K562 (cell line): Measurements from ENCODE around the gene HMGB2. TPM values are rescaled to one million over a fixed set of nuclear protein-coding genes. Genes with fewer than 3 reads are reported as not detected.
A peak's percentile ranks its signal among the peaks of the same experiment; 100 is the strongest.

Source experiments
- CEBPB ChIP-seq: fragments of 450-650 bp; IDR thresholded peaks from 2 replicates; pipeline ENCODE4 v1.6.1; 2016; ENCODE audit warnings: missing genetic modification characterization, missing compliant biosample characterization
- MYC ChIP-seq, 2 experiments: fragments of 250-450 bp in 1 of 2; sonication (Bioruptor Pico) in 1 of 2; IDR thresholded peaks; 2 replicates each; pipeline versions ENCODE4 v1.5.1 to v1.6.1; 2012 to 2021; ENCODE audit warnings: low read depth in 2 of 2, borderline replicate concordance in 1 of 2, improper control_type of control experiment in 1 of 2, low read length in 1 of 2, mild to moderate bottlenecking in 1 of 2, moderate library complexity in 1 of 2
- TOE1 ChIP-seq, 2 experiments: fragments of 450-650 bp in 1 of 2; sonication (generic) in 1 of 2; formaldehyde crosslinking in 1 of 2; IDR thresholded peaks; 2 replicates each; pipeline versions ENCODE4 v1.7.1 to v1.8.0; 2016 to 2022; ENCODE audit warnings: borderline replicate concordance in 2 of 2, mild to moderate bottlenecking in 2 of 2, antibody characterized with exemption in 1 of 2, inconsistent platforms in 1 of 2, low read depth in 1 of 2, missing genetic modification reagents in 1 of 2, moderate library complexity in 1 of 2
- polyA plus RNA-seq, 8 experiments: library from polyadenylated mRNA; depleted of rRNA in 4 of 8; stranded (reverse) in 5 of 8; unstranded in 3 of 8; fragments of >200 nt; fragmentation: Nextera tagmentation in 2 of 8; fragmentation: Illumina TruSeq in 1 of 8; extraction: Ambion mirVana in 2 of 8; extraction: Trizol in 1 of 8; gene quantifications; 2 replicates each; pipeline versions ENCODE4 v1.2.1 to v1.2.3, GENCODE V29; 2011 to 2014; ENCODE audit warnings: inconsistent platforms in 1 of 8, missing spikeins in 1 of 8
- total RNA-seq, 7 experiments: library from RNA; depleted of rRNA in 6 of 7; stranded (reverse); fragments of >200 nt in 6 of 7; fragmentation: Illumina TruSeq in 2 of 7; extraction: Trizol in 2 of 7; gene quantifications; 2 replicates each; pipeline versions ENCODE4 v1.2.1 to v1.2.3, GENCODE V29; 2011 to 2021; ENCODE audit warnings: low replicate concordance in 1 of 7
- TF ChIP-seq, protein P1 (sequence below): fragments of 450-650 bp; IDR thresholded peaks from 2 replicates; pipeline ENCODE4 v1.6.1; 2016; ENCODE audit warnings: mild to moderate bottlenecking, moderate library complexity
- TF ChIP-seq, protein P2 (sequence below), 2 experiments: IDR thresholded peaks; 2 replicates each; pipeline ENCODE4 v1.6.1; 2012; ENCODE audit warnings: improper control_type of control experiment in 2 of 2, low read depth in 2 of 2, low read length in 2 of 2, borderline replicate concordance in 1 of 2

Gene HMGB2
- total and polyA plus RNA-seq, 9 of the 15 experiments (the other 6 are each of a cell fraction or from before 2014, with no cell fraction given), result 309 to 822 (median 626) TPM

DNA sequence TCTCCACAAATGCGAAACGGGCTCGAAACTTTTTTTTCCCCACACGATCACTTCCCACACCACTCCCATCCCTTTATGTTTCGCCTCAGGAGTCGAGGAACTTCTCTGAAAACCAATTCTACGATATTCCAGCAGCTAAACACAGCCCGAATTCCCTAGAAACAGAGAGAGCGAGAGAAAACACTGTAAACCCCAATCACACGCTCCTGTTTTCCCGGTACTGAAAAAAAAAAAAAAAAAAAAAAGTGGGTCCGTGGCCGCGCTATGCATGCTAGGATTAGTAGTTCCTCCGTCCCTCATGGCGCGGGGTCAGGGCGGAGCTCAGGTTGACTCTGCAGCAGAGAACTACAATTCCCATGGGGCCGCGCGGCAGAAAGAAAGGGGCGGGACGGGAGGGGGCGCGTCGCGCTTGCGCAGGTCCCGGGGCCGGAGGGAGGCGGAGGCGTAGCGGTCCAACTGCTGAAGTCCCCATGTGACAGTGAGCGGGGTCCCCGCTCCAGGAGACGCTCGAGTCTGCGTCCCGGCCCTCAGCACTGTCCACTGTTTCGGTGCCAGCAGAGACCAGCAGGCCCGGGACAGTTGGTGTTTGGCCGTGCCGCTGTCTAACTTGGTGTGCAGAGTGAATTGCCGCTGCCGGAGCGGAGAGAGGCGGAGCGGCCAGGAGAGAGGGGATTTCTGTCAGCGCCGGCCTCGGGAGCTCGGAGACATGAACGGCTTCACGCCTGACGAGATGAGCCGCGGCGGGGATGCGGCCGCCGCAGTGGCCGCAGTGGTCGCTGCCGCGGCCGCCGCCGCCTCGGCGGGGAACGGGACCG, 36.5 kb upstream of the HMGB2 start, which contains the start of gene SAP30 (continued):
- TF ChIP-seq, protein P1, sequence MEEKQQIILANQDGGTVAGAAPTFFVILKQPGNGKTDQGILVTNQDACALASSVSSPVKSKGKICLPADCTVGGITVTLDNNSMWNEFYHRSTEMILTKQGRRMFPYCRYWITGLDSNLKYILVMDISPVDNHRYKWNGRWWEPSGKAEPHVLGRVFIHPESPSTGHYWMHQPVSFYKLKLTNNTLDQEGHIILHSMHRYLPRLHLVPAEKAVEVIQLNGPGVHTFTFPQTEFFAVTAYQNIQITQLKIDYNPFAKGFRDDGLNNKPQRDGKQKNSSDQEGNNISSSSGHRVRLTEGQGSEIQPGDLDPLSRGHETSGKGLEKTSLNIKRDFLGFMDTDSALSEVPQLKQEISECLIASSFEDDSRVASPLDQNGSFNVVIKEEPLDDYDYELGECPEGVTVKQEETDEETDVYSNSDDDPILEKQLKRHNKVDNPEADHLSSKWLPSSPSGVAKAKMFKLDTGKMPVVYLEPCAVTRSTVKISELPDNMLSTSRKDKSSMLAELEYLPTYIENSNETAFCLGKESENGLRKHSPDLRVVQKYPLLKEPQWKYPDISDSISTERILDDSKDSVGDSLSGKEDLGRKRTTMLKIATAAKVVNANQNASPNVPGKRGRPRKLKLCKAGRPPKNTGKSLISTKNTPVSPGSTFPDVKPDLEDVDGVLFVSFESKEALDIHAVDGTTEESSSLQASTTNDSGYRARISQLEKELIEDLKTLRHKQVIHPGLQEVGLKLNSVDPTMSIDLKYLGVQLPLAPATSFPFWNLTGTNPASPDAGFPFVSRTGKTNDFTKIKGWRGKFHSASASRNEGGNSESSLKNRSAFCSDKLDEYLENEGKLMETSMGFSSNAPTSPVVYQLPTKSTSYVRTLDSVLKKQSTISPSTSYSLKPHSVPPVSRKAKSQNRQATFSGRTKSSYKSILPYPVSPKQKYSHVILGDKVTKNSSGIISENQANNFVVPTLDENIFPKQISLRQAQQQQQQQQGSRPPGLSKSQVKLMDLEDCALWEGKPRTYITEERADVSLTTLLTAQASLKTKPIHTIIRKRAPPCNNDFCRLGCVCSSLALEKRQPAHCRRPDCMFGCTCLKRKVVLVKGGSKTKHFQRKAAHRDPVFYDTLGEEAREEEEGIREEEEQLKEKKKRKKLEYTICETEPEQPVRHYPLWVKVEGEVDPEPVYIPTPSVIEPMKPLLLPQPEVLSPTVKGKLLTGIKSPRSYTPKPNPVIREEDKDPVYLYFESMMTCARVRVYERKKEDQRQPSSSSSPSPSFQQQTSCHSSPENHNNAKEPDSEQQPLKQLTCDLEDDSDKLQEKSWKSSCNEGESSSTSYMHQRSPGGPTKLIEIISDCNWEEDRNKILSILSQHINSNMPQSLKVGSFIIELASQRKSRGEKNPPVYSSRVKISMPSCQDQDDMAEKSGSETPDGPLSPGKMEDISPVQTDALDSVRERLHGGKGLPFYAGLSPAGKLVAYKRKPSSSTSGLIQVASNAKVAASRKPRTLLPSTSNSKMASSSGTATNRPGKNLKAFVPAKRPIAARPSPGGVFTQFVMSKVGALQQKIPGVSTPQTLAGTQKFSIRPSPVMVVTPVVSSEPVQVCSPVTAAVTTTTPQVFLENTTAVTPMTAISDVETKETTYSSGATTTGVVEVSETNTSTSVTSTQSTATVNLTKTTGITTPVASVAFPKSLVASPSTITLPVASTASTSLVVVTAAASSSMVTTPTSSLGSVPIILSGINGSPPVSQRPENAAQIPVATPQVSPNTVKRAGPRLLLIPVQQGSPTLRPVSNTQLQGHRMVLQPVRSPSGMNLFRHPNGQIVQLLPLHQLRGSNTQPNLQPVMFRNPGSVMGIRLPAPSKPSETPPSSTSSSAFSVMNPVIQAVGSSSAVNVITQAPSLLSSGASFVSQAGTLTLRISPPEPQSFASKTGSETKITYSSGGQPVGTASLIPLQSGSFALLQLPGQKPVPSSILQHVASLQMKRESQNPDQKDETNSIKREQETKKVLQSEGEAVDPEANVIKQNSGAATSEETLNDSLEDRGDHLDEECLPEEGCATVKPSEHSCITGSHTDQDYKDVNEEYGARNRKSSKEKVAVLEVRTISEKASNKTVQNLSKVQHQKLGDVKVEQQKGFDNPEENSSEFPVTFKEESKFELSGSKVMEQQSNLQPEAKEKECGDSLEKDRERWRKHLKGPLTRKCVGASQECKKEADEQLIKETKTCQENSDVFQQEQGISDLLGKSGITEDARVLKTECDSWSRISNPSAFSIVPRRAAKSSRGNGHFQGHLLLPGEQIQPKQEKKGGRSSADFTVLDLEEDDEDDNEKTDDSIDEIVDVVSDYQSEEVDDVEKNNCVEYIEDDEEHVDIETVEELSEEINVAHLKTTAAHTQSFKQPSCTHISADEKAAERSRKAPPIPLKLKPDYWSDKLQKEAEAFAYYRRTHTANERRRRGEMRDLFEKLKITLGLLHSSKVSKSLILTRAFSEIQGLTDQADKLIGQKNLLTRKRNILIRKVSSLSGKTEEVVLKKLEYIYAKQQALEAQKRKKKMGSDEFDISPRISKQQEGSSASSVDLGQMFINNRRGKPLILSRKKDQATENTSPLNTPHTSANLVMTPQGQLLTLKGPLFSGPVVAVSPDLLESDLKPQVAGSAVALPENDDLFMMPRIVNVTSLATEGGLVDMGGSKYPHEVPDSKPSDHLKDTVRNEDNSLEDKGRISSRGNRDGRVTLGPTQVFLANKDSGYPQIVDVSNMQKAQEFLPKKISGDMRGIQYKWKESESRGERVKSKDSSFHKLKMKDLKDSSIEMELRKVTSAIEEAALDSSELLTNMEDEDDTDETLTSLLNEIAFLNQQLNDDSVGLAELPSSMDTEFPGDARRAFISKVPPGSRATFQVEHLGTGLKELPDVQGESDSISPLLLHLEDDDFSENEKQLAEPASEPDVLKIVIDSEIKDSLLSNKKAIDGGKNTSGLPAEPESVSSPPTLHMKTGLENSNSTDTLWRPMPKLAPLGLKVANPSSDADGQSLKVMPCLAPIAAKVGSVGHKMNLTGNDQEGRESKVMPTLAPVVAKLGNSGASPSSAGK, result peak; percentile 29; the same call in 1 of the 2 replicates
- TF ChIP-seq MYC (IDR thresholded peaks at IDR 0.05; ENCODE audit: low read depth, low read length) (peak; percentile 72), MYC (CRISPR knock-in tag; IDR thresholded peaks at IDR 0.05; ENCODE audit: borderline replicate concordance, low read depth) (no peak), TOE1 (IDR thresholded peaks at IDR 0.05; ENCODE audit: borderline replicate concordance) (peak; percentile 67; the same call in 1 of the 2 replicates), TOE1 (CRISPR knock-in tag; IDR thresholded peaks at IDR 0.05; ENCODE audit: borderline replicate concordance, low read depth) (no peak), CEBPB (tag) (no peak)
- TF ChIP-seq, protein P2, sequence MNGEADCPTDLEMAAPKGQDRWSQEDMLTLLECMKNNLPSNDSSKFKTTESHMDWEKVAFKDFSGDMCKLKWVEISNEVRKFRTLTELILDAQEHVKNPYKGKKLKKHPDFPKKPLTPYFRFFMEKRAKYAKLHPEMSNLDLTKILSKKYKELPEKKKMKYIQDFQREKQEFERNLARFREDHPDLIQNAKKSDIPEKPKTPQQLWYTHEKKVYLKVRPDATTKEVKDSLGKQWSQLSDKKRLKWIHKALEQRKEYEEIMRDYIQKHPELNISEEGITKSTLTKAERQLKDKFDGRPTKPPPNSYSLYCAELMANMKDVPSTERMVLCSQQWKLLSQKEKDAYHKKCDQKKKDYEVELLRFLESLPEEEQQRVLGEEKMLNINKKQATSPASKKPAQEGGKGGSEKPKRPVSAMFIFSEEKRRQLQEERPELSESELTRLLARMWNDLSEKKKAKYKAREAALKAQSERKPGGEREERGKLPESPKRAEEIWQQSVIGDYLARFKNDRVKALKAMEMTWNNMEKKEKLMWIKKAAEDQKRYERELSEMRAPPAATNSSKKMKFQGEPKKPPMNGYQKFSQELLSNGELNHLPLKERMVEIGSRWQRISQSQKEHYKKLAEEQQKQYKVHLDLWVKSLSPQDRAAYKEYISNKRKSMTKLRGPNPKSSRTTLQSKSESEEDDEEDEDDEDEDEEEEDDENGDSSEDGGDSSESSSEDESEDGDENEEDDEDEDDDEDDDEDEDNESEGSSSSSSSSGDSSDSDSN (IDR thresholded peaks at IDR 0.05; ENCODE audit: borderline replicate concordance in 1 of 2, low read depth in 2 of 2, low read length in 2 of 2), result peak in 1 of 2 experiments; percentile 63; a peak in 2 of 4 replicates
